BJ (cell line): ENCODE data around the gene EGR2. TPM values are rescaled to one million over a fixed set of nuclear protein-coding genes. Genes with fewer than 3 reads are reported as not detected.

ENCODE experiments used
- CTCF ChIA-PET: fragments of 350-600 bp; formaldehyde crosslinking; extraction: SDS; loops from one replicate; lab custom pipeline; 2021; ENCODE audit warnings: antibody characterized with exemption, inconsistent platforms; lab: Yijun Ruan, JAX
- POLR2A ChIA-PET: fragments of 300-600 bp; sonication (Branson Sonifier 250); formaldehyde crosslinking; extraction: SDS; loops from one replicate; lab custom pipeline; 2021; ENCODE audit warnings: antibody characterized with exemption; lab: Charles Lee
- DNase-seq: peaks from one replicate; pipeline ENCODE4 v3.0.0-alpha.2; 2011; ENCODE audit warnings: low read depth
- H3K27me3 ChIP-seq: 2 replicates; pipeline ENCODE4 v1.6.0; 2011; ENCODE audit warnings: low read length; ENCODE audit not compliant: control insufficient read depth, insufficient read depth
- H3K36me3 ChIP-seq: 2 replicates; pipeline ENCODE4 v1.5.1; 2011; ENCODE audit warnings: low read length; ENCODE audit not compliant: control insufficient read depth, insufficient read depth
- H3K4me3 ChIP-seq: 2 replicates; pipeline ENCODE4 v1.5.1; 2011; ENCODE audit warnings: low read depth, mild to moderate bottlenecking, control low read depth, low read length
- polyA plus RNA-seq: library from polyadenylated mRNA; depleted of rRNA; stranded (reverse); fragments of >200 nt; gene quantifications from 2 replicates; pipeline ENCODE4 v1.2.3, GENCODE V29; 2011
- TF ChIP-seq, protein P1 (sequence below): IDR thresholded peaks from 2 replicates; pipeline ENCODE4 v1.5.1; 2011; ENCODE audit warnings: low read depth, mild to moderate bottlenecking, control low read depth, inconsistent platforms, low read length, moderate library complexity; ENCODE audit not compliant: insufficient read depth

The EGR2 gene
- polyA plus RNA-seq, 1 experiment = 1.9 TPM

DNA sequence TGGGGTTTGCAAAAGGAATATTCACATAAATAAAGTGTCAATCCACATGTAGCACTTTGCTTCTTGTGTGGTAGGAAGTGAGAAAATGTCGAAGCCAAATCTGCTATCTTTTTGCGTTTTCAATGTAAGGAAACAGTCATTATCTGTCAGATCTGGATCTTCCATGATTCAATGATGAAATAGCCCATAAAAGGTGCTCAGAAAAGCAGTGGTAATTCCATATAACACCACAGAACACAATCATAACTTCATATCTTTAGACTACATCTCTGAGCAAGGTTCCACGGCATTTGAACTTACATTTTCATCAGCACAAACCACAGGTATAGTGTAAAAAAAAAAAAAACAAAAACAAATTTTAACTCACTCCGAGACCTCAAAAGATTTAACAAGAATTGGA lies 39.9 kb upstream of the EGR2 start:
- POLR2A ChIA-PET = no interaction called here
- Histone ChIP-seq H3K4me3 (no peak overlapping the region), H3K36me3 (no peaks in the 10 kb centered on the region), H3K27me3 (peaks cover 4% of the 10 kb centered on the region)
- CTCF ChIA-PET = interaction anchor here (0.5 kb wide), 1 partner anchor 175 kb away, joined by 3 read pairs; no protein-coding TSS in a partner anchor
- DNase-seq = no peak
- TF ChIP-seq, protein P1, sequence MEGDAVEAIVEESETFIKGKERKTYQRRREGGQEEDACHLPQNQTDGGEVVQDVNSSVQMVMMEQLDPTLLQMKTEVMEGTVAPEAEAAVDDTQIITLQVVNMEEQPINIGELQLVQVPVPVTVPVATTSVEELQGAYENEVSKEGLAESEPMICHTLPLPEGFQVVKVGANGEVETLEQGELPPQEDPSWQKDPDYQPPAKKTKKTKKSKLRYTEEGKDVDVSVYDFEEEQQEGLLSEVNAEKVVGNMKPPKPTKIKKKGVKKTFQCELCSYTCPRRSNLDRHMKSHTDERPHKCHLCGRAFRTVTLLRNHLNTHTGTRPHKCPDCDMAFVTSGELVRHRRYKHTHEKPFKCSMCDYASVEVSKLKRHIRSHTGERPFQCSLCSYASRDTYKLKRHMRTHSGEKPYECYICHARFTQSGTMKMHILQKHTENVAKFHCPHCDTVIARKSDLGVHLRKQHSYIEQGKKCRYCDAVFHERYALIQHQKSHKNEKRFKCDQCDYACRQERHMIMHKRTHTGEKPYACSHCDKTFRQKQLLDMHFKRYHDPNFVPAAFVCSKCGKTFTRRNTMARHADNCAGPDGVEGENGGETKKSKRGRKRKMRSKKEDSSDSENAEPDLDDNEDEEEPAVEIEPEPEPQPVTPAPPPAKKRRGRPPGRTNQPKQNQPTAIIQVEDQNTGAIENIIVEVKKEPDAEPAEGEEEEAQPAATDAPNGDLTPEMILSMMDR = no peak

DNA sequence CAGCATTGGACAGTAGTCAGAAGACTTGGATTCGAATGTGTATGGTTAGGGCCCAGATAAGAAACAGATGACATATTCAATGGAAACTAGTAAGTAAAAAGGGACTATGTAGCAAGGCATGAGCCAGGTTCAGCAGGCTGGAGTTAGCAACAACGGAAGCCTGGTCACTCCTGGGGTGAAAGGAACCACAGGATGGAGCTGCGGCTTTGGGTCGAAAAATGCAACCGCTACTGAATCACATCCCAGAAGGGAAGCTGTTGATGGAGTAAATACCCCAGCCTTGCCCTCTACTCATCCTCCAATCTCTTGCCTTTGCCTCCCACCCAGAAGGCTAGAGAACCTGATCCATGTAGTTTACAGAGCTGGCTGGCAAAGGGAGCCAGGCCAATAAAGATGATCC lies 37.5 kb upstream of the EGR2 start:
- CTCF ChIA-PET = no interaction called here
- Histone ChIP-seq H3K4me3 (no peak overlapping the region), H3K36me3 (no peaks in the 10 kb centered on the region), H3K27me3 (peaks cover 4% of the 10 kb centered on the region; the same call in 1 of the 2 replicates)
- POLR2A ChIA-PET = no interaction called here
- TF ChIP-seq, protein P1 = no peak
- no peak for DNase-seq

DNA sequence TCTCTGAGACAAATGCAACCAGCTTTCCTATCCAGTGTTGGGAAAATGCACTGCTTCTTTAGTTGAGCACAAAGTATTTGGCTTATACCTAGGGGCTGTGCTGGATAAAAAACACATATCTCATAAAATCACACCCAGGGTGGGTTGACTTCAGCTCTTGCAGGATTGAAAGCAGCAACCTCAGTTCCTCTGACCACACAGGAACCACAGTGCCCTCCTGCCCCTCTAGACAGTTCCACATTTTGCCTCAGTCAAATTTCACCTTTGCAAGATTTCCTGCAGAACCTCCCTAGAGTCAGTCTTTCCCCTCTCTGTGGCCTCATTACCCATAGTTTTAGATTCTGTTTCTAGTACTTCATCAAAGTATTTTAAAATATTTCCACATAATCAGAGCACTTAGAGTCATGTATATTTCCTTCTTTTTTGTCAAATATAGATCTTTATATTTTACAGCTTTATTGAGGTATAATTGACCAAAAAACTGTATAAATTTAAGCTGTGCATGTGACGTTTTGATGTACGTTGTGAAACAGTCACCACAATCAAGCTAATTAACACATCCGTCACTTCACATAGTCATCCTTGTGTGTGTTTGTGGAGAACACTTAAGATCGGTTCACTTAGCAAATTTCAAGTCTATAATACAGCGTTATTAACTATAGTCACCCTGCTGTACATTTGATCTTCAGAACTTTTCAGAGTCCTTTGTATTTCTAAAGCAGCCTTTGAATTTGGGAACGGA lies 37.0 kb upstream of the EGR2 start:
- Histone ChIP-seq H3K36me3 (no peaks in the 10 kb centered on the region), H3K27me3 (peaks cover 4% of the 10 kb centered on the region; the same call in 1 of the 2 replicates), H3K4me3 (no peak overlapping the region)
- TF ChIP-seq, protein P1 = no peak
- ChIA-PET POLR2A (no interaction called here), CTCF (no interaction called here)
- no peak for DNase-seq

DNA sequence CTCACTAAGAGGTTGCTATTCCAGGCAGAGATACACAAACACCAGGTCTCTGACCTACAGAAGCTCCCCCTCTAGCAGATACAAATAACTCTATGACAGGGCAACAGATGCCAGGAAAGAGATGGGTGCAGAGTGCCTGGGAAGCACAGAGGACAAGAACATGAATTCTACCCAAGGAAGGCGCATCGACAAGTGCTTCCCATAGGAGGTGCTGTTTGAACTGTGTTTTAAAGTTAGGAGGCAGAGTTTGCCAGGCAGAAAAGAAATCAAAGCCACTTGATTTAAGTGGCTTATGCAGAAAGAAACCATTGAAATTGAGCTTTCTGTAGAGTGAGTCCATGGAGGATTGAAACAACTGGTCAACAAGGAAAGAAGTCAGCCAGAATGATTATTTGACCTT lies 35.3 kb upstream of the EGR2 start:
- no peak overlapping the region for H3K4me3 ChIP-seq
- TF ChIP-seq, protein P1 = 0 out of 2 replicates have a peak, but pooled peaks have one; percentile 12
- no peaks in the 10 kb centered on the region for H3K36me3 ChIP-seq
- ChIA-PET CTCF (interaction anchor here (0.6 to 1.1 kb wide), 3 partner anchors 12 to 322 kb away, joined by 3 to 4 read pairs (median 3); no protein-coding TSS in a partner anchor), POLR2A (no interaction called here)
- DNase-seq = no peak
- H3K27me3 ChIP-seq = peaks cover 4% of the 10 kb centered on the region; the same call in 1 of the 2 replicates

DNA sequence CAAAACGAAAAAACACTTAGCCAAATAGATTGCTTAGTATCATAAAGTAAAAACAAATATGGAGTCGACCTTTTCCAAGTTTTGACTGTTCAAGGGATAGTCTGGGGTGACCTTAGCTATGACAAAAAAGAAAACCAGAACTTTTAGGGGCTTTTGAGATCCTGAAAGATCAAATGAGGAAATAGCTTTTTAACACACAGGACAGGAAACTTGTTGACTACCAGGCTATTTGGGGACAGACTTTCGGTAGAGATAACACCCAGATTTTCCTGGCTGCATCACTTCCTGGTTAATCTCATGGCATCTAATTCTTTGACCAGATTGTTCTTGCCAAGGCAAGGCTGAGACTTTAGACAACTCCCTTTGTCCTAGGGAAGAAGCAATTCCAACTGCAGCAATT lies 34.5 kb upstream of the EGR2 start:
- TF ChIP-seq, protein P1 = no peak
- Histone ChIP-seq H3K4me3 (no peak overlapping the region), H3K36me3 (no peaks in the 10 kb centered on the region), H3K27me3 (peaks cover 4% of the 10 kb centered on the region; the same call in 1 of the 2 replicates)
- ChIA-PET CTCF (interaction anchor here (0.6 to 1.1 kb wide), 3 partner anchors 13 to 323 kb away, joined by 3 to 4 read pairs (median 3); no protein-coding TSS in a partner anchor), POLR2A (no interaction called here)
- no peak for DNase-seq
